ENCODE measurements around the gene TTBK2.
A peak's percentile ranks its signal among the peaks of the same experiment; 100 is the strongest.

TTBK2 gene

DNA sequence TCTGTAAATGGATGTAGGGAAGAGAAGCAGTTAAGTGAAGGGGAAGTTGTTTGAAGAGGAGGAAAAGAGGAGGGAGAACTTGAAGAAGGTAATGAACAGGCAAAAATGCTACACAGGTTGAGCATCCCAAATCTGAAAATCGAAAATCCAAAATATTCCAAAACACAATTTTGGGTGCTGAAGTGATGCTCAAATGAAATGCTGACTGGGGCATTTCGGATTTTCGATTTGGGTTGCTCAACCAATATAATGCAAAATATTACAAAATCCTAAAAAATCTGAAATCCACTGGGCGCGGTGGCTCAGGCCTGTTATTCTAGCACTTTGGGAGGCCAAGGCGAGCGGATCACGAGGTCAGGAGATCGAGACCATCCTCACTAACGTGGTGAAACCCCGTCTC is 121.8 kb downstream of the TTBK2 start:
- H3K4me3 ChIP-seq (ENCODE audit: severe bottlenecking): no peak overlapping the region
- H3K27me3 ChIP-seq (ENCODE audit: insufficient read depth, poor library complexity, severe bottlenecking): no peaks in the 10 kb centered on the region
- ATAC-seq (ENCODE audit: low read depth) (no peak), DNase-seq (ENCODE audit: low spot score) (no peak)
- no peak overlapping the region for H3K27ac ChIP-seq (ENCODE audit: poor library complexity, severe bottlenecking)
- no peaks in the 10 kb centered on the region for H3K9me3 ChIP-seq (ENCODE audit: severe bottlenecking)
- peaks cover 16% of the 10 kb centered on the region for H3K36me3 ChIP-seq (ENCODE audit: low read depth)
- H3K4me1 ChIP-seq (ENCODE audit: insufficient read depth, poor library complexity, severe bottlenecking): peaks cover 4% of the 10 kb centered on the region
- TF ChIP-seq, protein P1, sequence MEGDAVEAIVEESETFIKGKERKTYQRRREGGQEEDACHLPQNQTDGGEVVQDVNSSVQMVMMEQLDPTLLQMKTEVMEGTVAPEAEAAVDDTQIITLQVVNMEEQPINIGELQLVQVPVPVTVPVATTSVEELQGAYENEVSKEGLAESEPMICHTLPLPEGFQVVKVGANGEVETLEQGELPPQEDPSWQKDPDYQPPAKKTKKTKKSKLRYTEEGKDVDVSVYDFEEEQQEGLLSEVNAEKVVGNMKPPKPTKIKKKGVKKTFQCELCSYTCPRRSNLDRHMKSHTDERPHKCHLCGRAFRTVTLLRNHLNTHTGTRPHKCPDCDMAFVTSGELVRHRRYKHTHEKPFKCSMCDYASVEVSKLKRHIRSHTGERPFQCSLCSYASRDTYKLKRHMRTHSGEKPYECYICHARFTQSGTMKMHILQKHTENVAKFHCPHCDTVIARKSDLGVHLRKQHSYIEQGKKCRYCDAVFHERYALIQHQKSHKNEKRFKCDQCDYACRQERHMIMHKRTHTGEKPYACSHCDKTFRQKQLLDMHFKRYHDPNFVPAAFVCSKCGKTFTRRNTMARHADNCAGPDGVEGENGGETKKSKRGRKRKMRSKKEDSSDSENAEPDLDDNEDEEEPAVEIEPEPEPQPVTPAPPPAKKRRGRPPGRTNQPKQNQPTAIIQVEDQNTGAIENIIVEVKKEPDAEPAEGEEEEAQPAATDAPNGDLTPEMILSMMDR (IDR thresholded peaks at IDR 0.05; ENCODE audit: poor library complexity, severe bottlenecking): no peak

DNA sequence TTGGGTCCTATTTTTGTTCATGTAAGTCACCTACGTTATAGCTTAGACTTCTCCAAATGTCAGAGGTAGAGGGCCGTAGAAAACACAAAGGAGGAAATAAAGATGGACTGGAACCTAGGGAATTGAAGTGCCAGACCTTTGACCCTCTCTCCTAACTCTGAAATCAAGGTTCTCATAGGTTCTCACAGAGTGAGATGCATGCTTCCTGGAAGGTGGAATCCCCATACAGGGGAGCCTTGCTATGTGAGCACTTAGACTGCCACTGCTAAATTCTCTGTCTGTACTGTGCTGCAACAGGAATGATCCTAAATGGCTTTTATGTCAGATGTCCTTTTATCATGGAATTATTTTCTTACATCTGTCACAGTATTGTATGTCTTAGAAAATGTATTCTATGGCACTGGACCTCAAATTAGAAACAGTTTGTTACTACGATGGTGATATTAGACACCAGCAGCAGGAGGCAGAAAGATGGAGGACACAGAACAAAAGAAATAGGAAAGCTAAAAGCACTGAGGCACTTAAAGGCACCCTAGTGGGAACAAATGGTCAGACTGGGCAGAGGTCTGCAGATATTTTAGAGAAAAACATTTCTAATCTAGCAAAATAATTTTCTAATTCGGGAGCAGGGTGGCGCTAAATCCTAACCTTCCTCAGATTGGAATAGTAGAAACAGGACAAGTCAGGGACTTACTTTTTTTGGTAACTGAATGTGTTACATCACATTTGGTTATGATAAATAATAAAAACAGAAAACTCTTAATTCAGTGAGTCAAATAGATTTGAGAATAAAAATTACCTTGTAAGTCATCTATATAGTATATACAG is 123.4 kb downstream of the TTBK2 start:
- Histone ChIP-seq H3K4me3 (ENCODE audit: severe bottlenecking) (no peak overlapping the region), H3K27me3 (ENCODE audit: insufficient read depth, poor library complexity, severe bottlenecking) (no peaks in the 10 kb centered on the region), H3K9me3 (ENCODE audit: severe bottlenecking) (no peaks in the 10 kb centered on the region), H3K27ac (ENCODE audit: poor library complexity, severe bottlenecking) (peak overlapping the region; percentile 18), H3K4me1 (ENCODE audit: insufficient read depth, poor library complexity, severe bottlenecking) (peaks cover 4% of the 10 kb centered on the region), H3K36me3 (ENCODE audit: low read depth) (peaks cover 12% of the 10 kb centered on the region)
- ATAC-seq (ENCODE audit: low read depth): peak; percentile 44; the same call in 2 of the 3 replicates
- DNase-seq (ENCODE audit: low spot score): no peak
- TF ChIP-seq, protein P1 (IDR thresholded peaks at IDR 0.05; ENCODE audit: poor library complexity, severe bottlenecking): peak; percentile 84

DNA sequence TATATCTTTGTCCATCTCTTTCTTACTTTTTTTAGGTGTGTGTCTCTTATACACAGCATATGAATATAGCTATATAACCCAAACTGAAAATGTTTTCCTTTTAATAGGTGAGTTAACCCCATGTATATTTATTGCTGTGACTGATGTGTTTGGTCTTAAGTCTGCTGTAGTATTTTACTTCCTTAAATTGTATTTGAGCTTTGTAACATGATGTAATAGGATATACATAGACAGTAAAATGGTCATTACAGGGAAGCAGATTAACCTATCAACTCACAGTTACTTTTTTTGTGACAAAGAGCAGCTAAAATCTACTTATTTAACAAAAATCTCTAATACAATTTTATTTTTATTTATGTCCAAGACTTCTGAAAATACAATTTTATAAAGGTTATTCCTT is 131.9 kb downstream of the TTBK2 start:
- DNase-seq (ENCODE audit: low spot score): no peak
- H3K27me3 ChIP-seq (ENCODE audit: insufficient read depth, poor library complexity, severe bottlenecking): no peaks in the 10 kb centered on the region
- no peak for ATAC-seq (ENCODE audit: low read depth)
- H3K4me3 ChIP-seq (ENCODE audit: severe bottlenecking): no peak overlapping the region
- H3K4me1 ChIP-seq (ENCODE audit: insufficient read depth, poor library complexity, severe bottlenecking): no peaks in the 10 kb centered on the region
- TF ChIP-seq, protein P1 (IDR thresholded peaks at IDR 0.05; ENCODE audit: poor library complexity, severe bottlenecking): no peak
- peaks cover 35% of the 10 kb centered on the region for H3K36me3 ChIP-seq (ENCODE audit: low read depth)
- H3K9me3 ChIP-seq (ENCODE audit: severe bottlenecking): no peaks in the 10 kb centered on the region
- H3K27ac ChIP-seq (ENCODE audit: poor library complexity, severe bottlenecking): no peak overlapping the region

DNA sequence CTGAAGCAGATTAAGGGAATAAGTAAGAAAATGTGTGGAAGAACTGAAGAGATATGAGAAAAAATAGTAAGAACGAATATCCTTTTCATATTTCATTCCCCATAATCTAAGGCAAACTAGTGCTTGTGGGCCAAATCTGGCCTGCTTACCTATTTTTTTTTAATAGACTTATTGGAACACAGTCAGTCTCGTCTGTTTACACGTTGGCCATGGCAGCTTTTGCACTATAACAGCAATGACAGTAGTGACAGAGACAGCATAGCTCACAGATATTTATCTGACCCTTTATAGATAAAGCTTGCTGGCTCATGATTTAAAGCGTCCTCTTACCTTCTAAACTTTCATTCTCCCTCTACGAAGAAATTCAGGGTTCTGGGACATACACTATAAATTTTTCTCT is 133.6 kb downstream of the TTBK2 start:
- Histone ChIP-seq H3K9me3 (ENCODE audit: severe bottlenecking) (no peaks in the 10 kb centered on the region), H3K27ac (ENCODE audit: poor library complexity, severe bottlenecking) (no peak overlapping the region), H3K4me1 (ENCODE audit: insufficient read depth, poor library complexity, severe bottlenecking) (no peaks in the 10 kb centered on the region), H3K36me3 (ENCODE audit: low read depth) (peaks cover 41% of the 10 kb centered on the region), H3K4me3 (ENCODE audit: severe bottlenecking) (no peak overlapping the region), H3K27me3 (ENCODE audit: insufficient read depth, poor library complexity, severe bottlenecking) (no peaks in the 10 kb centered on the region)
- TF ChIP-seq, protein P1 (IDR thresholded peaks at IDR 0.05; ENCODE audit: poor library complexity, severe bottlenecking): no peak
- ATAC-seq (ENCODE audit: low read depth): no peak
- no peak for DNase-seq (ENCODE audit: low spot score)

DNA sequence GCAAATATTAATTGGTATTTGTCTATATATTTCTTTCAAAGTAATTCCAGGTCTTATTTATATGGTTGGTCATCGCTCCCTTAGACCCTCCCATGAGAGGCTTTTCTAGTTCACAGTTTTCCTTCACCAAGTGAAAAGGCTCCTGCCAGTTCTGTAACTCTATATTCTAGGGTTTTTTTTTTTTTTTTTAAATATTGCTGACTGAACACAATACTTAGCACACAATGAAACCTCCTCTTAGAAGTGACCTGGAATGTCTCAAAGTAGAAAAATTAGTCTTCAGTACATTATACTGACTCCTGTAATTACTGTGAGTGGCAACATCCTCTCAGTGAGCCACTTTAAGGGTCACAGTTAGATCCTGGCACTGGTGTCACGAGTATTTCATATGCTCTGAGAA is 135.0 kb downstream of the TTBK2 start:
- TF ChIP-seq, protein P1 (IDR thresholded peaks at IDR 0.05; ENCODE audit: poor library complexity, severe bottlenecking): no peak
- no peak for DNase-seq (ENCODE audit: low spot score)
- Histone ChIP-seq H3K4me3 (ENCODE audit: severe bottlenecking) (no peak overlapping the region), H3K36me3 (ENCODE audit: low read depth) (peaks cover 43% of the 10 kb centered on the region), H3K4me1 (ENCODE audit: insufficient read depth, poor library complexity, severe bottlenecking) (no peaks in the 10 kb centered on the region), H3K27me3 (ENCODE audit: insufficient read depth, poor library complexity, severe bottlenecking) (no peaks in the 10 kb centered on the region), H3K27ac (ENCODE audit: poor library complexity, severe bottlenecking) (no peak overlapping the region), H3K9me3 (ENCODE audit: severe bottlenecking) (no peaks in the 10 kb centered on the region)
- no peak for ATAC-seq (ENCODE audit: low read depth)
